WTC11 (cell line): Measurements from ENCODE around the gene CNOT6. TPM values are rescaled to one million over a fixed set of nuclear protein-coding genes. Genes with fewer than 3 reads are reported as not detected.

ENCODE experiments used
- ATAC-seq: fragments of 200-7000 bp; cut with Tn5 transposase; 2 replicates; pipeline ENCODE4 v1.10.0; 2021; ENCODE audit warnings: mild to moderate bottlenecking, moderate library complexity
- CTCF ChIA-PET: fragments of 300-600 bp; sonication (Branson Sonifier 250); formaldehyde crosslinking; loops from one replicate; lab custom pipeline; 2021; ENCODE audit warnings: antibody characterized with exemption; lab: Charles Lee
- POLR2A ChIA-PET: fragments of 350-600 bp; sonication (Branson Sonifier 250); formaldehyde crosslinking; loops from one replicate; lab custom pipeline; 2021; ENCODE audit warnings: antibody characterized with exemption; lab: Charles Lee
- DNase-seq: peaks from one replicate; pipeline ENCODE4 v3.0.0; 2021; ENCODE audit warnings: low spot score
- H3K27ac Mint-ChIP-seq: 2 replicates; pipeline ENCODE4 v1.8.0; 2021; ENCODE audit warnings: mixed read lengths
- H3K27me3 Mint-ChIP-seq: 2 replicates; pipeline ENCODE4 v1.8.0; 2021; ENCODE audit warnings: low read depth, mild to moderate bottlenecking, moderate library complexity, mixed read lengths
- H3K36me3 Mint-ChIP-seq: 2 replicates; pipeline ENCODE4 v1.8.0; 2021; ENCODE audit warnings: mixed read lengths
- H3K4me1 Mint-ChIP-seq: 2 replicates; pipeline ENCODE4 v1.8.0; 2022; ENCODE audit warnings: mixed read lengths
- H3K4me3 Mint-ChIP-seq: 2 replicates; pipeline ENCODE4 v1.8.0; 2021; ENCODE audit warnings: mild to moderate bottlenecking, moderate library complexity, mixed read lengths
- H3K9me3 Mint-ChIP-seq: 2 replicates; pipeline ENCODE4 v1.8.0; 2021; ENCODE audit warnings: mixed read lengths
- ARID4B ChIP-seq: sonication (generic); formaldehyde crosslinking; IDR thresholded peaks from 2 replicates; pipeline ENCODE4 v1.8.0; 2023; ENCODE audit warnings: missing genetic modification reagents, mild to moderate bottlenecking, borderline replicate concordance
- ATF2 ChIP-seq: sonication (generic); formaldehyde crosslinking; IDR thresholded peaks from 2 replicates; pipeline ENCODE4 v1.8.1; 2022; ENCODE audit warnings: low read depth, missing genetic modification reagents, borderline replicate concordance
- CREM ChIP-seq: sonication (generic); formaldehyde crosslinking; IDR thresholded peaks from 2 replicates; pipeline ENCODE4 v1.8.1; 2022; ENCODE audit warnings: mild to moderate bottlenecking, missing genetic modification reagents, moderate library complexity
- CTCF ChIP-seq: fragments of 200-600 bp; IDR thresholded peaks from 2 replicates; pipeline ENCODE4 v1.8.0; 2022; ENCODE audit warnings: antibody characterized with exemption
- E2F4 ChIP-seq: sonication (generic); formaldehyde crosslinking; IDR thresholded peaks from 2 replicates; pipeline ENCODE4 v1.8.1; 2022; ENCODE audit warnings: low read depth, mild to moderate bottlenecking, moderate library complexity, missing genetic modification reagents, borderline replicate concordance
- ESRRA ChIP-seq: sonication (generic); formaldehyde crosslinking; IDR thresholded peaks from 2 replicates; pipeline ENCODE4 v1.8.1; 2022; ENCODE audit warnings: mild to moderate bottlenecking, missing genetic modification reagents, borderline replicate concordance
- FOXJ3 ChIP-seq: sonication (generic); formaldehyde crosslinking; IDR thresholded peaks from 2 replicates; pipeline ENCODE4 v1.9.0; 2021; ENCODE audit warnings: missing genetic modification reagents, mild to moderate bottlenecking, borderline replicate concordance
- FOXK1 ChIP-seq: sonication (generic); formaldehyde crosslinking; IDR thresholded peaks from 2 replicates; pipeline ENCODE4 v1.8.0; 2022; ENCODE audit warnings: mild to moderate bottlenecking, moderate library complexity, missing genetic modification reagents
- FOXP1 ChIP-seq: sonication (generic); formaldehyde crosslinking; IDR thresholded peaks from 2 replicates; pipeline ENCODE4 v1.8.0; 2022; ENCODE audit warnings: missing genetic modification reagents, mild to moderate bottlenecking, moderate library complexity, borderline replicate concordance
- GABPB1 ChIP-seq: sonication (generic); formaldehyde crosslinking; IDR thresholded peaks from 2 replicates; pipeline ENCODE4 v1.8.1; 2023; ENCODE audit warnings: mild to moderate bottlenecking, missing genetic modification reagents
- HMGA2 ChIP-seq: fragments of 250-450 bp; sonication (Bioruptor Pico); IDR thresholded peaks from 2 replicates; pipeline ENCODE4 v1.4.0; 2021; ENCODE audit warnings: mild to moderate bottlenecking, moderate library complexity
- JAZF1 ChIP-seq: fragments of 250-450 bp; sonication (Bioruptor Pico); IDR thresholded peaks from 2 replicates; pipeline ENCODE4 v1.9.0; 2021; ENCODE audit warnings: moderate library complexity, mild to moderate bottlenecking, inconsistent platforms
- JUN ChIP-seq: sonication (generic); formaldehyde crosslinking; IDR thresholded peaks from 2 replicates; pipeline ENCODE4 v1.8.0; 2023; ENCODE audit warnings: mild to moderate bottlenecking, missing genetic modification reagents
- MAX ChIP-seq: sonication (generic); formaldehyde crosslinking; IDR thresholded peaks from 2 replicates; pipeline ENCODE4 v1.8.0; 2022; ENCODE audit warnings: mild to moderate bottlenecking, missing genetic modification reagents
- MLX ChIP-seq: sonication (generic); formaldehyde crosslinking; IDR thresholded peaks from 2 replicates; pipeline ENCODE4 v1.8.1; 2023; ENCODE audit warnings: mild to moderate bottlenecking, missing genetic modification reagents, moderate library complexity
- PRDM15 ChIP-seq: sonication (generic); formaldehyde crosslinking; IDR thresholded peaks from 2 replicates; pipeline ENCODE4 v1.8.0; 2022; ENCODE audit warnings: missing genetic modification reagents
- SMAD4 ChIP-seq: sonication (generic); formaldehyde crosslinking; IDR thresholded peaks from 2 replicates; pipeline ENCODE4 v1.8.0; 2022; ENCODE audit warnings: mild to moderate bottlenecking, missing genetic modification reagents
- ZNF263 ChIP-seq: sonication (generic); formaldehyde crosslinking; IDR thresholded peaks from 2 replicates; pipeline ENCODE4 v1.8.1; 2022; ENCODE audit warnings: low read depth, mild to moderate bottlenecking, moderate library complexity, missing genetic modification reagents
- ZNF532 ChIP-seq: fragments of 250-450 bp; sonication (Bioruptor Pico); IDR thresholded peaks from 2 replicates; pipeline ENCODE4 v1.9.0; 2021; ENCODE audit warnings: mild to moderate bottlenecking, borderline replicate concordance
- ZNF671 ChIP-seq: fragments of 250-450 bp; sonication (Bioruptor Pico); IDR thresholded peaks from 2 replicates; pipeline ENCODE4 v1.8.0; 2021; ENCODE audit warnings: mild to moderate bottlenecking
- total RNA-seq: library from RNA; stranded (reverse); gene quantifications from 3 replicates; pipeline ENCODE4 v1.2.3, GENCODE V29; 2021

The CNOT6 gene
- total RNA-seq, 1 experiment from 2014 or later: 41.0 TPM

GRCh38 chr5:180471866-180472265 lies 22.3 kb upstream of the CNOT6 start:
- ATAC-seq: no peak
- Mint-ChIP-seq H3K36me3 (no peaks in the 10 kb centered on the region), H3K27ac (no peak overlapping the region), H3K27me3 (peaks cover 2% of the 10 kb centered on the region; the same call in 1 of the 2 replicates), H3K4me3 (no peak overlapping the region), H3K4me1 (peaks cover 8% of the 10 kb centered on the region), H3K9me3 (peaks cover 3% of the 10 kb centered on the region; the same call in 1 of the 2 replicates)
- no peak for DNase-seq
- ChIA-PET CTCF (interaction anchor here (0.5 to 6.1 kb wide), 15 partner anchors 12 to 322 kb away, joined by 3 to 47 read pairs (median 11); partner anchors contain the start of gene MAPK9), POLR2A (no interaction called here)
- TF ChIP-seq JAZF1 (CRISPR knock-in tag) (no peak), MAX (CRISPR knock-in tag) (no peak), ESRRA (no peak), HMGA2 (CRISPR knock-in tag) (no peak), SMAD4 (CRISPR knock-in tag) (no peak), ZNF263 (CRISPR knock-in tag) (no peak), GABPB1 (CRISPR knock-in tag) (no peak), ZNF532 (CRISPR knock-in tag) (no peak), E2F4 (CRISPR knock-in tag) (no peak), ZNF671 (CRISPR knock-in tag) (no peak), ARID4B (CRISPR knock-in tag) (no peak), FOXP1 (CRISPR knock-in tag) (no peak), CREM (no peak), FOXK1 (CRISPR knock-in tag) (no peak), FOXJ3 (CRISPR knock-in tag) (no peak), ATF2 (CRISPR knock-in tag) (no peak), PRDM15 (CRISPR knock-in tag) (no peak), CTCF (no peak), MLX (CRISPR knock-in tag) (no peak), JUN (CRISPR knock-in tag) (no peak)
